ENCODE results near the gene BTLA. TPM values are rescaled to one million over a fixed set of nuclear protein-coding genes. Genes with fewer than 3 reads are reported as not detected.

The BTLA gene
- total and polyA plus RNA-seq, 2 of the 8 experiments (the other 6 are each of a cell fraction or from before 2014, with no cell fraction given) = not detected

DNA sequence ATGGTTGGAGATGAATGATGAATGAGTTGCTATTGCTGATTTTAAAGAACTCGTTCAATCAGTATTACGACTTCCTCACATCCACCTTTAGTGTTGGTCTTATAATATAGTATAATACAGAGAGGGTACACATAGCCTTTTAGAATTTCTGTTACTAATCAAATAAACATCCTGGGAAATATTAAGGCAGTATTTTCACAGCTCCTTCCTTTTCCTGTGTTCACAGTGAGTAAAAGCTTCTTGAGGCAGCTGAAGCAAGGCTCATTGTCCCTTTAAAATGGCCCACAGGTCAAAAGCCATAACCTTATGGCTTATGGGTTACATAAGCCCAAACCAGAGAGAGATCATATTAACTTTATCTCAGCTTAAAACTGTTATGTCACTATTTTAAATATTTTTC is 1.3 kb upstream of the BTLA start:
- Histone ChIP-seq H3K27me3 (replicated peaks in 1 of 4; ENCODE audit: control insufficient read depth in 3 of 4, extremely low read depth in 1 of 4, insufficient read depth in 3 of 4, low read length in 3 of 4) (peaks cover 0 to 1% (median 0%) of the 10 kb centered on the region in 4 experiments; a peak in 1 of 7 replicates), H3K23ac (ENCODE audit: insufficient read length) (no peak overlapping the region), H2AK5ac (ENCODE audit: low read depth, low read length) (no peak overlapping the region), H3K4me3 (ENCODE audit: extremely low read depth in 1 of 4, insufficient read depth in 2 of 4, low read depth in 3 of 4, low read length in 4 of 4) (no peak overlapping the region), H2BK120ac (replicated peaks; ENCODE audit: low read depth, low read length) (no peak overlapping the region), H3K79me1 (ENCODE audit: low read depth, low read length) (no peaks in the 10 kb centered on the region), H3K27ac (ENCODE audit: low read depth, low read length) (no peak overlapping the region), H2BK5ac (ENCODE audit: low read depth, low read length) (no peak overlapping the region), H2BK12ac (ENCODE audit: low read depth, low read length) (no peak overlapping the region), H3K4me2 (ENCODE audit: insufficient read depth in 1 of 2, low read depth in 2 of 2, low read length in 2 of 2) (no peak overlapping the region), H4K20me1 (replicated peaks in 1 of 2; ENCODE audit: control insufficient read depth in 1 of 2, insufficient read depth in 2 of 2, low read length in 2 of 2) (no peaks in the 10 kb centered on the region), H3K79me2 (ENCODE audit: control insufficient read depth in 1 of 2, insufficient read depth in 2 of 2, low read length in 2 of 2) (no peaks in the 10 kb centered on the region), H2BK20ac (ENCODE audit: low read length) (no peak overlapping the region), H3K14ac (ENCODE audit: insufficient read length) (no peak overlapping the region), H3K4me1 (replicated peaks in 1 of 4; ENCODE audit: control insufficient read depth in 3 of 4, insufficient read depth in 4 of 4, low read length in 3 of 4) (0 out of 7 replicates have a peak, but pooled peaks cover 0 to 2% (median 0%) of the 10 kb centered on the region in 4 experiments), H3K56ac (replicated peaks; ENCODE audit: insufficient read length, low read depth, low read length) (no peak overlapping the region), H3K36me3 (ENCODE audit: control insufficient read depth in 2 of 4, insufficient read depth in 4 of 4, low read length in 3 of 4) (no peaks in the 10 kb centered on the region), H4K91ac (replicated peaks; ENCODE audit: insufficient read length, low read length) (no peak overlapping the region), H3K9ac (replicated peaks in 1 of 4; ENCODE audit: extremely low read depth in 1 of 4, low read depth in 3 of 4, low read length in 3 of 4) (no peak overlapping the region), H3K23me2 (ENCODE audit: low read depth, low read length) (no peaks in the 10 kb centered on the region), H4K5ac (ENCODE audit: insufficient read length, low read depth, low read length) (no peak overlapping the region), H4K8ac (ENCODE audit: extremely low read depth, insufficient read depth, low read length) (no peak overlapping the region), H3K18ac (ENCODE audit: extremely low read depth, low read length) (no peak overlapping the region), H3K4ac (replicated peaks; ENCODE audit: insufficient read length, low read depth, low read length) (no peak overlapping the region), H2AFZ (ENCODE audit: low read length) (no peak overlapping the region), H3K9me3 (ENCODE audit: insufficient read depth in 2 of 2, low read depth in 1 of 2, low read length in 1 of 2) (no peaks in the 10 kb centered on the region; a peak in 1 of 4 replicates), H2BK15ac (ENCODE audit: low read length) (no peak overlapping the region)
- ChIA-PET CTCF (ENCODE audit: partially characterized antibody) (interaction anchor here (1.6 kb wide), 1 partner anchor 389 kb away, joined by 4 read pairs; no protein-coding TSS in a partner anchor), POLR2A (ENCODE audit: partially characterized antibody) (no interaction called here)
- DNase-seq (ENCODE audit: low read depth in 1 of 2, low spot score in 2 of 2) (no peak), FAIRE-seq (no peak)
- no peak for TF ChIP-seq PHF8 (conservative IDR thresholded peaks at IDR 0.05; ENCODE audit: low read depth, low read length)
- TF ChIP-seq YY1 (IDR thresholded peaks at IDR 0.05; ENCODE audit: low read depth, low read length) = no peak
- no peak for TF ChIP-seq RBBP5 (IDR thresholded peaks at IDR 0.05; ENCODE audit: borderline replicate concordance, low read depth, low read length)
- TF ChIP-seq RNF2 (IDR thresholded peaks at IDR 0.05; ENCODE audit: borderline replicate concordance, low read depth, low read length, missing control alignments, poor library complexity, severe bottlenecking) = no peak
- TF ChIP-seq SAP30 (IDR thresholded peaks at IDR 0.05; ENCODE audit: insufficient read depth, insufficient replicate concordance, low read length) = no peak
- no peak for TF ChIP-seq EZH2 (IDR thresholded peaks at IDR 0.05; ENCODE audit: low read depth, low read length, severe bottlenecking)
- 95% methylated on average over 2 of the region's 2 CpGs; no CpG with 5 or more reads in 1 of the 2 experiments for WGBS, 2 experiments (ENCODE audit: extremely low coverage in 1 of 2, insufficient coverage in 1 of 2, insufficient read length in 1 of 2, insufficient replicate concordance in 2 of 2, low coverage in 1 of 2, low lambda C conversion rate in 2 of 2, missing lambda C conversion rate in 1 of 2)

All from H1 (cell line).